ENCODE results near the gene NUBPL. TPM values are rescaled to one million over a fixed set of nuclear protein-coding genes. Genes with fewer than 3 reads are reported as not detected.
"Not testable (repeated sequence)": the region's sequence is repeated elsewhere in the genome, so short reads cannot be mapped to it uniquely, and the experiment has no call there.

The NUBPL gene
- total RNA-seq, 1 donor from 2014 or later: 27.0 TPM

DNA sequence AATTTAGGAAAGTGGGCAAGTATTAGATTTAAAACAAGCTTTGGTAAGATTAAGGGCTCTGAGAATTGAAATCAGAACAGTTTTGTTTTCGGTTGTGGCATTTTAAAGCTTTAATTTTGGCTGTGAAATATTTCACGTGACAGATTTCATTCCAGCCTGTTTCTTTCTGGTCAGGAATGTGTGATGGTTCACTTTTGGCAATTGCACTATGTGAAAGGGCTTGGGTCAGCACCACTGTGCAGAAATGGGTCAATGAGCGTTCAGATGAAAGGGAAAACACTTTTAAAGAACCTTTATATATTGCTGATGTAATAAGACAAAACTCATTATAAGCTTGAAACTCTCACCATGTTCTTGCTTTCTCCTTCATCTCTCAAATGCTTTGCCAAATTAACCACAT lies 17.1 kb downstream of the NUBPL start:
- no peak for DNase-seq (ENCODE audit: low spot score)

DNA sequence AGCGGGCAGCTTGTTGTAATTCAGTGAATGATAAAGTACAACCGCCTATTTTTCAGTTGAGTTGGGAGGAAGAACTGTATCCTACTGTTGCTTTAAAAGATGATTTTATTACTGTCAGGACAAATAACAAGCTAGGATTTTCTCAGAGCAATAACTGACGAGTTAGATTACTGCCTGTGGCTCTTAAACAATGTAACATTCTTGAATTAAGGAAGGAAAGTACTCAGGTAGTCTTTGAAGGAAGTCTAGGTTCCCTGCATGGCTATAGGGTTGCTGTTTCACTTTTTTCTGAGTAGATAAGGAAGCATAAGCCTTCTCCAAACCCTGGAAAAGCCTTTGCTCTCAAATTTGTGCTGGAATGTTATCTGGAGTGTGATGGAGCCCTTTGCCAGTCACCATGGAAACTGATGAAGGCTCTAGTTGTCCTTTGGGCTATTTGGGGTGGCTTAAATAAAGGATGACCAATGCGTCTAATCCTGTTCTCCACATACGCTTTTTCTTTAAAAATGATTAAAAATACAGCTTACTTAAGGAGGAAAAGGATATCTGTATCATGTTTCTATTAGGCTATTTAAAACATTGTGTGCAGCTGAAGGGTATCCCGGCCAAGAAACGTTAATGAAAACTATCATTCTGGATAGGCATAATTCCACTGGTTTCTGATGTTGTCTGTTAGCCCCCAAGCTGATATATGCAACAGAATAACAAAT lies 17.7 kb downstream of the NUBPL start:
- peak; percentile 35 for DNase-seq (ENCODE audit: low spot score)

DNA sequence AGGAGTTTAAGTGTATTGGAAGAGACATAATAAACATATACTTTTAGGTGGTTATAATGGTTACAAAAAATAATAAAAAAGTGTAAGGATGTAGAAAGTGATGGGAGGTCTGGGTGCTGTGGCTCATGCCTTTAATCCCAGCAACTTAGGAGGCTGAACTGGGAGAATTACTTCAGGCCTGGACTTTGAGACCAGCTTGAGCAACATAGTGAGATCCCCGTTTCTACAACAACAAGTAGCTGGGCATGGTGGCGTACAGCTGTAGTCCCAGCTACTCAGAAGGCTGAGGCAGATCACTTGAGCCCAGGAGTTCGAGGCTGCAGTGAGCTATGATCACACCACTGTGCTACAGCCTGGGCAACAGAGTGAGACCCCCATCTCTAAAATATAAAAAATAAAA lies 19.0 kb downstream of the NUBPL start:
- DNase-seq (ENCODE audit: low spot score): no peak

DNA sequence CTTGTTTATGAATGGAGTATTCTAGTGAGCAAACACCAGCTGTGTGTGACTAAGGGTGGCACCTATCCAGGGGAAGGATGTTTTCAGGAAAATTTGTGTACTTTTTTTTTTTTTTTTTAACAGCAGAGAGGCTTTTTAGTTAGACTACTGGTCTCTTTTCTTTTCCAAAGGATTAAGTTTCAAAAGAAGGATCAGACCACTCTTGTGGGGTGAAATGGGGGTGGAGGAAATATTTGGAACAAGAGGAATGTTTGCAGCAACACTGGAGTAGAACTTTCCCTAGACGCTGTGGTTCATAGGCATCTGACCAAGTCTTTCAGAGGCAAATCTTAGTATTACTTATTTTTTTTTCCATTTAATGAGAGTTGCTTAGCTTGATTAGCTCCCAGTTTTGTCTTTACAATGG lies 21.1 kb downstream of the NUBPL start:
- DNase-seq (ENCODE audit: low spot score): peak; percentile 48

DNA sequence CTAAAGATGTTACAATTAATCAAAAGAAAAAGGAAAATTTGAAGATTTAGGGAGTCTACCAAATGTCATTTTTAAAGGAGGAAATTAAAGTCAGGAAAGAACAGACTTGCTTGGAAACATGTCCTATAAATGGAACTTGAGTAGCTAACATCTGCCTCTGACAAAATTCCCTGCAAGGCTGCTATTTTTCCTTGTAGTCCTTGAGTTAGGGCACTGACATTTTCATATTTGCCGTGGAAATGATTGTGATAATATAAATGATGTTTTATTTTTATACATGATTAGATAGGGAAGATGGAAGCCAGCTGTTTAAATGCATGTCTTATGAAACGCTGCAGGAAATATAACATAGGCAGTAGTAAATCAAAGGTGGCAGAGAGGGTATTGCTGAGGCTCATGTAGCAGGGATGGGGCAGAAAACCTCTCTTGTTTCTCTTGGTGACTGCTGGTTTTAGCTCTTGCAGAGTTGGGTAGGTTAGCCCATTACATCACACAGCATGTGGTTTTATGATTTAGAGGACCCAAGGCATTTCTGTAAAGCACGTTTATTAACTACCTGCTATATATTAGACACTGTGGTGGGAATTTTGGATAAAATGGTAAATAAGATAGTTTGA lies 21.7 kb downstream of the NUBPL start:
- DNase-seq (ENCODE audit: low spot score): peak; percentile 32

DNA sequence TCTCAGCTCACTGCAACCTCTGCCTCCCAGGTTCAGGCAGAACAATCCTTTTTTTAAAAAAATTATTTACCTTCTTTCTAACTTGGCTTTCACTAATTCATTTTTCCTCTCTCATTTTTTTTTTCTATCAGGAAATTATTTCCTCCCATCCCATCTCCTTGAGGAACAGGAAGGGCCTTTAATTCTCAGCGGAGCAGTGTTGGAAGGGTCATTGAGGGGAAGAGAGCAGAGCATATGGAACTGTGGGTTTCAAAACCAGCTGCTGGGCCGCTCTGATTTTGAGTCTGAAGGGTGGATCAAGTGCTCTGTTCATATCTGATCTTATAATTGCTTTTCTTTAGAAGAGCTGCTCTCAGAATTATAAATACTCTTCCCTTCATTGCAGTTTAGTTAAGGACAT lies 29.0 kb downstream of the NUBPL start:
- DNase-seq (ENCODE audit: low spot score): no peak

DNA sequence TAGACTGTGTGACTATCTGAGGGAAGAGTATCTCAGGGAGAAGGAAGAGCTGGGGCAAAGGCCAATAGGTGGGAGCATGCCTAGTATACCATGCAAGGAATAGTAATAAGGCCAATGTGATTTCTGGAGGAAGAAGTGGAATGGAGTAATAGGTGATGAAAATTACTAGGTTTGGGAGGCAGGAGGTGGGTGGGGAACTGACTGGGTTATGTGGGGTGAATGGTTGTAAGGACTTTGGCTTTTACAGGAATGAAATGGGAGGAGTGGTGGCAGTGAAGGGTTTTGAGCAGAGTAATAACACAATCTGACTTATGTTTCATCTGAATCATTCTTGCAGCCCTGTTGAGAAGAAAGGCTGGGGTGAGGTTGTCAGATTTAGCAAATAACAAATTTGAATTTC lies 30.9 kb downstream of the NUBPL start:
- no peak for DNase-seq (ENCODE audit: low spot score)

DNA sequence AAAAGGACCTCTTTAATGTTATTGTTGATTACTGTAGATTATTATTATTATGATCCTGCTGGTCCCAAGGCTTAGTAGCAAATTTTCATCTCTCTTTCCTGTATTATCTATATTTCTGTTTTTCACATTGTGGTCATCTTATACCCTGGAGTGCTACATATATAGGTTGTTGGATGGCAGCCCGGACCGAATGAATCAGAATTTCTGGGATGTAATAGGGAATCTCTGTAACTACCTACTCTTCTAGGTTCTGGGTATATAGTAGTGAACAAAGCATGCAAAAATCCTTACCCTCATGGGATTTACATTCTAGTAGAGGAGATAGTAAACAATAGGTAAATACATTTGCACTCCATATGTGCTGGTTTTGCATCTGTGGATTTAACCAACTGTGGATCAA lies 31.4 kb downstream of the NUBPL start:
- DNase-seq (ENCODE audit: low spot score): peak; percentile 8

DNA sequence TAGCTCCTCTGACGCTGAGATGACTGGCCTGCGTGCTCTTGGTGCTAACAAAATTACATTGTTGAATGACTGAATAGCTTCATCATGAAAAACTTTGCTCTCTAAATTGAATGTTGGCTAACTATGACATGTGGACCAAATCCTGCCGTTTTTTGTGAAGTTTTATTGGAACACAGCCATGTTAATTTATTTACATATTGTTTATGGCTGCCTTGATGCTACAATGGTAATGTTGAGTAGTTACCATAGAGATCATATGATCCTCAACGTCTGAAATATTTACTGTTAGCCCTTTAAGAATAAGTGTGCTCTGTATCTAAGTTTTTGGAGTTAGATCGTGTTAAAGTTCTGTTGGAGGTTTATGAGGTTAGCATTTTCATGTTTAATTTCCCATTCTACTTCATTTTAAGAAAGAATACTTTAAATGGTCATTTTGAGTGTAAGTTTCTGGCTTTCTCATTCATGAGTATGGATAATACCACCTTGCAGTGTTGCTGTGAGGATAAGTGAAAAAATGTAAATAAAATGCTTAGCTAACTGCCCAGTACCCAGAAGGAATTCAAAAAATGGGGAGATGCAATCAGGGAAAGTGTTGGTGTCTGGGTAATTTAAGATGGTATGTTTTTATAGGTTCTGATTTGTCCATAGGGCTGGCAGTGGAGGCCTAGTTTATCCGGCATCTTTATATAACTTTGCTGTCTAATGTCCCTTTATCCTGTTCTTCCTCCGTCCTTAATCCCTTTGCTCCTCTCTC lies 35.3 kb downstream of the NUBPL start:
- DNase-seq (ENCODE audit: low spot score): peak; percentile 5

DNA sequence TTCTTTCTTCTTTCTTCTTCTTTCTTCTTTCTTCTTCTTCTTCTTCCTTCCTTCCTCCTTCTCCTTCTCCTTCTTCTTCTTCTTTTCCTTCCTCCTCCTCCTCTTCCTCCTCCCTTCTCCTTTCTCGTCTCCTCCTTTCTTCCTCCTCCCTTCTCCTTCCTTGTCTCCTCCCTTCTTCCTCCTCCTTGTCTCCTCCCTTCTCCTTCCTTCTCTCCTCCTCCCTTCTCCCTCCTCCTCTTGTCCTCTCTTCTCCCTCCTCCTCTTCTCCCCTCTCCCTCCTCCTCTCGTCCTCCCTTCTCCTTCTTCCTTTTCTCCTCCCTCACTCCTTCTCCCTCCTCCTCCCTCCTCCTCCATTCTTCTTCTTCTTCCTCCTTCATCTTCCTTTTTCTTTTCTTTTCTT lies 44.5 kb downstream of the NUBPL start:
- no peak for DNase-seq (ENCODE audit: low spot score)

DNA sequence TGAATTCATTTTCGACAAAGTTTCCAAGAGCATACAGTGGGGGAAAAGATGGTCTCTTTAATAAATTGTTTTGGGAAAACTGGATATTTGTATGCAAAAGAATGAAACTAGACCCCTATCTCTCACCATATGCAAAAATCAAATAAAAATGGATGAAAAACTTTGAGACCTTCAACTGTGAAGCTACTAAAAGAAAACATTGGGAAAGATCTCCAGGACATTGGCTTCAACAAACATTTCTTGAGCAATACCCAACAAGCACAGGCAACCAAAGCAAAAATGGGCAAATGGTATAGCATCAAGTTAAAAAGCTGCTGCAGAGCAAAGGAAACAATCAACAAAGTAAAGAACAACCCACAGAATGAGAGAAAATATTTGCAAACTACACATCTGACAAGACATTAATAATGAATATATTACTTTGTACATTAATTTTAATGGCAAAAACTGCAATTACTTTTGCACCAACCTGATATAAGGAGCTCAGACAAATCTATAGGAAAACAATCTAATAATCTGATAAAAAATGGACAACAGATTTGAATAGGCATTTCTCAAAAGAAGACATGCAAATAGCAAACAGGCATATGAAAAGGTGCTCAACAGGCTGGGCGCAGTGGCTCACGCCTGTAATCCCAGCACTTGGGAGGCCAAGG lies 50.7 kb downstream of the NUBPL start:
- DNase-seq (ENCODE audit: low spot score): no peak

DNA sequence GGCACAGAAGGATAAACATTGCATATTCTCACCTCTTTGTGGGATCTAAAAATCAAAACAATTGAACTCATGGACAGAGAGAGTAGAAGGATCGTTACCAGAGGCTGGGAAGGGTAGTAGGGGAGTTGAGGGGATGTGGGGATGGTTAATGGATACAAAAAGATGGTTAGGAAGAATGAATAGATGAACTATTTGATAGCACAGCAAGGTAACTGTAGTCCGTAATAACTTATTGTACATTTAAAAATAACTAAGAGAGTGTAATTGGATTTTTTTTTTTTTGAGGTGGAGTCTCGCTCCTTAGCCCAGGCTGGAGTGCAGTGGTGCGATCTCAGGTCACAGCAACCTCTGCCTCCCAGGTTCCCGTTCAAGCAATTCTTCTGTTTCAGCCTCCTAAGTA lies 52.0 kb downstream of the NUBPL start:
- DNase-seq (ENCODE audit: low spot score): no peak

DNA sequence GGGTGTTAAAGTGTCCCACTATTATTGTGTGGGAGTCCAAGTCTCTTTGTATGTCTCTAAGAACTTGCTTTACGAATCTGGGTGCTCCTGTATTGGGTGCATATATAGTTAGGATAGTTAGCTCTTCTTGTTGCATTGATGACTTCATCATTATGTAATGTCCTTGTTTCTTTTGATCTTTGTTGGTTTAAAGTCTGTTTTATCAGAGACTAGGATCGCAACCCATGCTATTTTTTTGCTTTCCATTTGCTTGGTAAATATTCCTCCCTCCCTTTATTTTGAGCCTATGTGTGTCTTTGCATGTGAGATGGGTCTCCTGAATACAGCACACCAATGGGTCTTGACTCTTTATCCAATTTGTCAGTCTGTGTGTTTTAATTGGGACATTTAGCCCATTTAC lies 57.7 kb downstream of the NUBPL start:
- DNase-seq (ENCODE audit: low spot score): not testable (repeated sequence)

DNA sequence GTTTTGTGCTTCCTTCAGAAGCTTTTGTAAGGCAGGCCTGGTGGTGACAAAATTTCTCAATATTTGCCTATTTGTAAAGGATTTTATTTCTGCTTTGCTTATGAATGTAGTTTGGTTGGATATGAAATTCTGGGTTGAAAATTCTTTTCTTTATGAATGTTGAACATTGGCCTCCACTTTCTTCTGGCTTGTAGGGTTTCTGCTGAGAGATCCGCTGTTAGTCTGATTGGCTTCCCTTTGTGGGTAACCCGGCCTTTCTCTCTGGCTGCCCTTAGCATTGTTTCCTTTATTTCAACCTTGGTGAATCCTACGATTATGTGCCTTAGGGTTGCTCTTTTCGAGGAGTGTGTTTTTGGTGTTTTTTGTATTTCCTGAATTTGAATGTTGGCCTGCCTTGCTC lies 58.2 kb downstream of the NUBPL start:
- DNase-seq (ENCODE audit: low spot score): no peak

DNA sequence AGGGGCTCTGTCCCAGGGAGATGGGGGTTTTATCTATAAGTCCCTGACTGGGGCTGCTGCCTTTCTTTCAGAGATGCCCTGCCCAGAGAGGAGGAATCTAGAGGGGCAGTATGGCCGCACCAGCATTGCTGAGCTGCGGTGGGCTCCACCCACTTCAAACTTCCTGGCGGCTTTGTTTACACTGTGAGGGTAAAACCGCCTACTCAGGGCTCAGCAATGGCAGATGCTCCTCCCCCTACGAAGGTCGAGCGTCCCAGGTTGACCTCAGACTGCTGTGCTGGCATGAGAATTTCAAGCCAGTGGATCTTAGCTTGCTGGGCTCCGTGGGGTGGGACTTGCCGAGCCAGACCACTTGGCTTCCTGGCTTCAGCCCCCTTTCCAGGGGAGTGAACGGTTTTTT lies 59.7 kb downstream of the NUBPL start:
- DNase-seq (ENCODE audit: low spot score): not testable (repeated sequence)

DNA sequence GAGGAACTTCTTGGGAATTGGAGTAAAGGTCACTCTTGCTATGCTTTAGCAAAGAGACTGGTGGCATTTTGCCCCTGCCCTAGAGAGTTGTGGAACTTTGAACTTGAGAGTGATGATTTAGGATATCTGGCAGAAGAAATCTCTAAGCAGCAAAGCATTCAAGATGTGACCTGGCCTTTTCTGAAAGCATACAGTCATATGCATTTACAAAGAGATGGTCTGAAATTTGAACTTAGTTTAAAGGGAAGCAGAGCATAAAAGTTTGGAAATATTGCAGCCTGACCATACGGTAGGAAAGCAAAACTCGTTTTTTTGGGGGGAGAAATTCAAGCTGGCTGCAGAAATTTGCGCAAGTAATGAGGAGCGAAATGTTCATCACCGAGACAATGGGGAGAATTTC lies 60.9 kb downstream of the NUBPL start:
- DNase-seq (ENCODE audit: low spot score): no peak

DNA sequence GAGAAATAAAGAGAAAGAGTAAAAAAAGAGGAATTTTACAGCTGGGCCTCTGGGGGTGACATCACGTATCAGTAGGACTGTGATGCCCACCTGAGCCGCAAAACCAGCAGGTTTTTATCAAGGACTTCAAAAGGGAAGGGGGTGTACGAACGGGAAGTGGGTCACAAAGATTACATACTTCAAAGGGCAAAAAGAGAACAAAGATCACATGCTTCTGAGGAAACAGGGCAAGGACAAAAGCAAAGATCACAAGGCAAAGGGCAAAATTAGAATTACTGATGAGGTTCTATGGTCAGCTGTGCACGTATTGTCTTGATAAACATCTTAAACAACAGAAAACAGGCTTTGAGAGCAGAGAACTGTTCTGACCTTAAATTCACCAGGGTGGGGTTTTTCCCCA lies 91.7 kb downstream of the NUBPL start:
- not testable (repeated sequence) for DNase-seq (ENCODE audit: low spot score)

DNA sequence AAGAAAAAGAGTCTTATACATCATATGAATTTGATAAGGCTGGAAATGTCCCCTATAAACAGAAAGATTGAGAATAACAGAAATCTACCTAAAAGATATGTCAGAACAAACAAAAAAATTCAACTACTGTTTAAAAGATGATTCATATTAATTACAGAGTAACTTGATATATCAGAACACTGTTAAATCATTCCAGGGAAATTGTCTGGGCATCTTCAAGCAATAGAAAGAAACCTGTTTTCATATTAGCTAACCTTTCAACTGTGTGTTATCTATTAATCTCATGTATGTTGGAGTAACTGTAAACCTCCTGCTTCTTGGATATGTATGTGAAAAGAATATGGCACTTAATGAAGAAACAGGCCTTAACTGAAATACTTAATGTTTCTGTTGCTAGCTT lies 96.7 kb downstream of the NUBPL start:
- DNase-seq (ENCODE audit: low spot score): no peak

DNA sequence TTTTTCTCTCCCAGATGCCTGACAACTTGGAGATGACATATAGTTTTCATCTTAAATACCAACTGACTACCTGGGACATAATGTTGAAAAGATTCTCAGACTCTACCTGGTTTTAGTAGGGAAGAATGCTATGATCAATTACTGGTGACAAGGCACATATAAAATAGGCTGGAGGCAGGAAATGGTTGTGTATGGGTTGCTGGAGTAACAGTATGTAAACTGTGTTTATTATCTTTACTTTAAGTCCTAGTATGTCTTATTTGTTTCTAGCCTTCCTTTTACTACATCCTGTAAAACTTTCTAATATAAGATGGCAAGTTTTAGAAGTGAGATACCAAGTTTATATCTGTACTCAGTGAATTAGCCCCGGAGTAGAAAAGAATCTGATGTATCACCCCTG lies 98.1 kb downstream of the NUBPL start:
- no peak for DNase-seq (ENCODE audit: low spot score)

DNA sequence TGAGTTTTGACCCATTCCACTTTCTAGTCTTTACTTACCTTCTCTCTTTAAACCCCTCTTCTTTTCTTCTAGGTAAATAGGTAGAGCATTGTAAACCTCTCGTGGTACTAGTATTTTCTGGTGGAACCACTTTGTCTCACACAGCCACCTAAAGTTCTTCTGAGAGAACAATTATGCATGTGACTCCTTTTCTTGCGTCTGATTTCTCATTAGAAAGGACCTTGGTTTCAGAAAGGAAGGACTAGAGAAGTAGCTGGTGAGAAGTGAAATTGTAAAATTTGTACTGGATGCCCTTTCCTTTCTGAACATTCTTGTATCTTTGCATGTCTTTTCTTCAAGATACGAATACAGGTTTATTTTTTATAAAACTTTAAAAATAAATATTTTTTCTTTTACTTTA lies 99.0 kb downstream of the NUBPL start:
- DNase-seq (ENCODE audit: low spot score): no peak

DNA sequence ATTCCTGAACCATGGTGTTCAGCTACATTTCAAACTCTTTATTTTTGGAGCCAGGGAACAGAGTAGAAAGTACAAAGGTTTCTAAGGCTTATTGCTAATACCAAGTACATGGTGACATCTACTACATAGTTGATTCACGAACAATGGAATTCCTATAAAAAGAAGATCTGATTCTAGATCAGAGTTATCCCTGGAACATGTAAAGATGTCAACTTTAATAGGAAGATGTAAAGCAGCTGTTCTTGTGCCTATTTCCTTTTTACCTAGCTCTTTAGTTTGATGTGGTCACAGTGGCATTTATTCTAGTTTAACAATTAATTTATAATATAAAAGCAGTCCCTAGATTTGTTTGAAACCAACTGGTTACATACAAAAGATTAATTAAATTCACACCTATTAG lies 99.5 kb downstream of the NUBPL start:
- DNase-seq (ENCODE audit: low spot score): no peak

DNA sequence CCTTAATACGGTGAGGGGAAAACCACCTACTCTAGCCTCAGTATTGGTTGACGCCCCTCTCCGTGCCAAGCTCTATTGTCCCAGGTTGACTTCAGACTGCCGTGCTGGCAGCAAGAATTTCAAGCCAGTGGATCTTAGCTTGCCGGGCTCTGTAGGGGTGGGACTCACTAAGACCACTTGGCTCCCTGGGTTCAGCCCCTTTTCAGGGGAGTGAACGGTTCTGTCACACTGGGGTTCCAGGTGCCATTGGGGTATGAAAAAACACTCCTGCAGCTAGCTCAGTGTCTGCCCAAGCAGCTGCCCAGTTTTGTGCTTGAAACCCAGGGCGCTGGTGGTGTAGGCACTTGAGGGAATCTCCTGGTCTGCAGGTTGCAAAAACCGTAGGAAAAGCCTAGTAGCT lies 107.1 kb downstream of the NUBPL start:
- DNase-seq (ENCODE audit: low spot score): no peak

All from umbilical cord (tissue), 2 donors.